ENCODE results near the gene SERGEF. TPM values are rescaled to one million over a fixed set of nuclear protein-coding genes. Genes with fewer than 3 reads are reported as not detected.

Gene SERGEF
- total and polyA plus RNA-seq, 4 donors: 43.1 to 137 (median 72.8) TPM

- no peaks in the 10 kb centered on the region for H3K9me3 ChIP-seq (ENCODE audit: control insufficient read depth, low read length)
- no peaks in the 10 kb centered on the region for H3K36me3 ChIP-seq (ENCODE audit: control insufficient read depth in 1 of 2, insufficient read depth in 2 of 2, low read length in 1 of 2)
- no peak overlapping the region for H3K27ac ChIP-seq (ENCODE audit: low read depth in 1 of 2, low read length in 2 of 2)
- no peaks in the 10 kb centered on the region for H3K27me3 ChIP-seq (ENCODE audit: control insufficient read depth in 1 of 2, insufficient read depth in 2 of 2, low read length in 1 of 2)
- peaks cover 0 to 5% of the 10 kb centered on the region in 2 donors for H3K4me1 ChIP-seq (ENCODE audit: control insufficient read depth in 1 of 2, insufficient read depth in 2 of 2, low read length in 2 of 2)
- intact Hi-C loops (cut with DNase I): loop anchor here in 1 of 2 donors (5.0 kb wide), 1 partner anchor 147 kb away; no protein-coding TSS in a partner anchor
- WGBS, 2 donors: 32 to 33% methylated on average over 3 of the region's 3 CpGs
- no peak for ATAC-seq (ENCODE audit: low FRiP score)
- no peak for DNase-seq
- H3K4me3 ChIP-seq (ENCODE audit: low read length in 2 of 2): no peak overlapping the region
Measured at GRCh38 chr11:17810746-17811145, 202.1 kb downstream of the SERGEF start.

GRCh38 chr11:17810041-17810440, 202.8 kb downstream of the SERGEF start:
- H3K27ac ChIP-seq (ENCODE audit: low read depth in 1 of 2, low read length in 2 of 2): no peak overlapping the region
- peaks cover 0 to 5% of the 10 kb centered on the region in 2 donors for H3K4me1 ChIP-seq (ENCODE audit: control insufficient read depth in 1 of 2, insufficient read depth in 2 of 2, low read length in 2 of 2)
- H3K27me3 ChIP-seq (ENCODE audit: control insufficient read depth in 1 of 2, insufficient read depth in 2 of 2, low read length in 1 of 2): no peaks in the 10 kb centered on the region
- DNase-seq: no peak
- whole genome bisulfite sequencing, 2 donors: 95 to 97% methylated on average over 1 of the region's 1 CpG
- no peaks in the 10 kb centered on the region for H3K9me3 ChIP-seq (ENCODE audit: control insufficient read depth, low read length)
- no peaks in the 10 kb centered on the region for H3K36me3 ChIP-seq (ENCODE audit: control insufficient read depth in 1 of 2, insufficient read depth in 2 of 2, low read length in 1 of 2)
- ATAC-seq (ENCODE audit: low FRiP score): no peak
- H3K4me3 ChIP-seq (ENCODE audit: low read length in 2 of 2): no peak overlapping the region
- intact Hi-C loops (cut with DNase I): loop anchor here in 1 of 2 donors (5.0 kb wide), 1 partner anchor 147 kb away; no protein-coding TSS in a partner anchor

GRCh38 chr11:17807034-17807433, 205.8 kb downstream of the SERGEF start:
- 90 to 91% methylated on average over 4 of the region's 4 CpGs for WGBS, 2 donors
- Histone ChIP-seq H3K4me1 (ENCODE audit: control insufficient read depth in 1 of 2, insufficient read depth in 2 of 2, low read length in 2 of 2) (no peaks in the 10 kb centered on the region), H3K9me3 (ENCODE audit: control insufficient read depth, low read length) (no peaks in the 10 kb centered on the region), H3K36me3 (ENCODE audit: control insufficient read depth in 1 of 2, insufficient read depth in 2 of 2, low read length in 1 of 2) (no peaks in the 10 kb centered on the region), H3K4me3 (ENCODE audit: low read length in 2 of 2) (no peak overlapping the region), H3K27me3 (ENCODE audit: control insufficient read depth in 1 of 2, insufficient read depth in 2 of 2, low read length in 1 of 2) (no peaks in the 10 kb centered on the region), H3K27ac (ENCODE audit: low read depth in 1 of 2, low read length in 2 of 2) (no peak overlapping the region)
- no peak for DNase-seq
- ATAC-seq (ENCODE audit: low FRiP score): no peak
- intact Hi-C loops (cut with DNase I): no loop called here

GRCh38 chr11:17805873-17806272, 207.0 kb downstream of the SERGEF start:
- Histone ChIP-seq H3K4me1 (ENCODE audit: control insufficient read depth in 1 of 2, insufficient read depth in 2 of 2, low read length in 2 of 2) (no peaks in the 10 kb centered on the region), H3K27me3 (ENCODE audit: control insufficient read depth in 1 of 2, insufficient read depth in 2 of 2, low read length in 1 of 2) (no peaks in the 10 kb centered on the region), H3K4me3 (ENCODE audit: low read length in 2 of 2) (no peak overlapping the region), H3K27ac (ENCODE audit: low read depth in 1 of 2, low read length in 2 of 2) (no peak overlapping the region), H3K9me3 (ENCODE audit: control insufficient read depth, low read length) (no peaks in the 10 kb centered on the region), H3K36me3 (ENCODE audit: control insufficient read depth in 1 of 2, insufficient read depth in 2 of 2, low read length in 1 of 2) (no peaks in the 10 kb centered on the region)
- WGBS, 2 donors: 94 to 96% methylated on average over 1 of the region's 1 CpG
- no peak for DNase-seq
- no peak for ATAC-seq (ENCODE audit: low FRiP score)
- intact Hi-C loops (cut with DNase I): no loop called here

- H3K4me3 ChIP-seq (ENCODE audit: low read length in 2 of 2): no peak overlapping the region
- DNase-seq (no peak), ATAC-seq (ENCODE audit: low FRiP score) (no peak)
- H3K27me3 ChIP-seq (ENCODE audit: control insufficient read depth in 1 of 2, insufficient read depth in 2 of 2, low read length in 1 of 2): no peaks in the 10 kb centered on the region
- H3K27ac ChIP-seq (ENCODE audit: low read depth in 1 of 2, low read length in 2 of 2): no peak overlapping the region
- no peaks in the 10 kb centered on the region for H3K9me3 ChIP-seq (ENCODE audit: control insufficient read depth, low read length)
- 95 to 97% methylated on average over 4 of the region's 4 CpGs for WGBS, 2 donors
- intact Hi-C loops (cut with DNase I): no loop called here
- no peaks in the 10 kb centered on the region for H3K36me3 ChIP-seq (ENCODE audit: control insufficient read depth in 1 of 2, insufficient read depth in 2 of 2, low read length in 1 of 2)
- H3K4me1 ChIP-seq (ENCODE audit: control insufficient read depth in 1 of 2, insufficient read depth in 2 of 2, low read length in 2 of 2): no peaks in the 10 kb centered on the region
Measured at GRCh38 chr11:17805043-17805442, 207.8 kb downstream of the SERGEF start.

- H3K27me3 ChIP-seq (ENCODE audit: control insufficient read depth in 1 of 2, insufficient read depth in 2 of 2, low read length in 1 of 2): no peaks in the 10 kb centered on the region
- no peak for DNase-seq
- no peaks in the 10 kb centered on the region for H3K36me3 ChIP-seq (ENCODE audit: control insufficient read depth in 1 of 2, insufficient read depth in 2 of 2, low read length in 1 of 2)
- no peak overlapping the region for H3K27ac ChIP-seq (ENCODE audit: low read depth in 1 of 2, low read length in 2 of 2)
- WGBS, 2 donors: 85 to 90% methylated on average over 7 of the region's 7 CpGs
- intact Hi-C loops (cut with DNase I): no loop called here
- H3K4me1 ChIP-seq (ENCODE audit: control insufficient read depth in 1 of 2, insufficient read depth in 2 of 2, low read length in 2 of 2): no peaks in the 10 kb centered on the region
- no peak overlapping the region for H3K4me3 ChIP-seq (ENCODE audit: low read length in 2 of 2)
- no peak for ATAC-seq (ENCODE audit: low FRiP score)
- no peaks in the 10 kb centered on the region for H3K9me3 ChIP-seq (ENCODE audit: control insufficient read depth, low read length)
Measured at GRCh38 chr11:17803754-17804334, 209.0 kb downstream of the SERGEF start.

GRCh38 chr11:17802491-17802890, 210.4 kb downstream of the SERGEF start:
- Histone ChIP-seq H3K4me1 (ENCODE audit: control insufficient read depth in 1 of 2, insufficient read depth in 2 of 2, low read length in 2 of 2) (no peaks in the 10 kb centered on the region), H3K4me3 (ENCODE audit: low read length in 2 of 2) (no peak overlapping the region), H3K27ac (ENCODE audit: low read depth in 1 of 2, low read length in 2 of 2) (no peak overlapping the region), H3K36me3 (ENCODE audit: control insufficient read depth in 1 of 2, insufficient read depth in 2 of 2, low read length in 1 of 2) (no peaks in the 10 kb centered on the region), H3K27me3 (ENCODE audit: control insufficient read depth in 1 of 2, insufficient read depth in 2 of 2, low read length in 1 of 2) (no peaks in the 10 kb centered on the region), H3K9me3 (ENCODE audit: control insufficient read depth, low read length) (no peaks in the 10 kb centered on the region)
- ATAC-seq (ENCODE audit: low FRiP score): no peak
- intact Hi-C loops (cut with DNase I): no loop called here
- DNase-seq: no peak
- 97 to 98% methylated on average over 4 of the region's 4 CpGs for WGBS, 2 donors

GRCh38 chr11:17801166-17801565, 211.7 kb downstream of the SERGEF start:
- Histone ChIP-seq H3K4me3 (ENCODE audit: low read length in 2 of 2) (no peak overlapping the region), H3K9me3 (ENCODE audit: control insufficient read depth, low read length) (no peaks in the 10 kb centered on the region), H3K27ac (ENCODE audit: low read depth in 1 of 2, low read length in 2 of 2) (no peak overlapping the region), H3K36me3 (ENCODE audit: control insufficient read depth in 1 of 2, insufficient read depth in 2 of 2, low read length in 1 of 2) (no peaks in the 10 kb centered on the region), H3K4me1 (ENCODE audit: control insufficient read depth in 1 of 2, insufficient read depth in 2 of 2, low read length in 2 of 2) (no peaks in the 10 kb centered on the region), H3K27me3 (ENCODE audit: control insufficient read depth in 1 of 2, insufficient read depth in 2 of 2, low read length in 1 of 2) (no peaks in the 10 kb centered on the region)
- intact Hi-C loops (cut with DNase I): no loop called here
- no peak for ATAC-seq (ENCODE audit: low FRiP score)
- no peak for DNase-seq
- 97 to 98% methylated on average over 4 of the region's 4 CpGs for WGBS, 2 donors

GRCh38 chr11:17799147-17799546, 213.7 kb downstream of the SERGEF start:
- 95% methylated on average over 5 of the region's 5 CpGs for WGBS, 2 donors
- no peaks in the 10 kb centered on the region for H3K27me3 ChIP-seq (ENCODE audit: control insufficient read depth in 1 of 2, insufficient read depth in 2 of 2, low read length in 1 of 2)
- intact Hi-C loops (cut with DNase I): no loop called here
- no peak for DNase-seq
- H3K4me1 ChIP-seq (ENCODE audit: control insufficient read depth in 1 of 2, insufficient read depth in 2 of 2, low read length in 2 of 2): no peaks in the 10 kb centered on the region
- no peak overlapping the region for H3K4me3 ChIP-seq (ENCODE audit: low read length in 2 of 2)
- H3K36me3 ChIP-seq (ENCODE audit: control insufficient read depth in 1 of 2, insufficient read depth in 2 of 2, low read length in 1 of 2): no peaks in the 10 kb centered on the region
- no peaks in the 10 kb centered on the region for H3K9me3 ChIP-seq (ENCODE audit: control insufficient read depth, low read length)
- ATAC-seq (ENCODE audit: low FRiP score): no peak
- no peak overlapping the region for H3K27ac ChIP-seq (ENCODE audit: low read depth in 1 of 2, low read length in 2 of 2)
